Measurements from ENCODE around the gene ADORA1. TPM values are rescaled to one million over a fixed set of nuclear protein-coding genes. Genes with fewer than 3 reads are reported as not detected.

Gene ADORA1
- total and polyA plus RNA-seq, 2 of the 4 experiments (the other 2 are of a cell fraction), result 0.36 to 0.56 TPM

DNA sequence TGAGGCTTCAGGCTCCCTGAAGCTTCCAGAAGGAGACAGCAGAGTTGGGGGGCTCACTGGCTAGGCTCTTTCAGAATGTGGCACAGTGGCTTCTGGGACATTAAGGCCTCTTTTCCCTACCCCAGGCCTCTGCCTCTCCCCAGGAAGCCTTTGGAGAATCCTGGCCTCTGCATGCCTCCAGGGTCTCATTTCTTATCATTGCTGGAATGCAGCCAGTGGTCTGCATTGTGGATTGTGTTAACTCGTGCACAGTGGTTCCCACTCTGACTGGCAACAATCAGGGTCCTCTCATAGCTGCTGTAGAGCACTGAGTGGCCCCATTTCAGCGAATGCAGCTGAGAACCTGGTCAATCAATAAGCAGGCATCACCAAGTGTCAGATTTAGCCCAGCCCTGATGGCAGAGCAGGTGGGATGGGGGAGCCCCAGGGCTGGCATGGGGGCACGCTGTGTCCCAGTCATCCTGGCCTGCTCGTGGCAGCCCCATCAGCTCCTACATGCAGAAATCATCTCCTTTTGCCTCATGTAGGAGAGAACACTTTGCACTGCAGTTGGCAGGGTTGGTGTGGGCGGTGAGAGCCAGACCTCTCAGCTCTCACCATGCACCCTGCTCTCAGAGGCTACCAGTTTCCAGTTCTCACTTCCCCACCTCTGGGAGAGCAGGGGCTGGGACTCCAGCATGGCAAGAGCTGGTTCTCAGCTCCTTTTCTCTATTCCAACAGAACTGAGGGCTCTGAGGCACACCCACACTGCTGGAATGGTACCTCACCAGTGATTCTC, 13.4 kb downstream of the ADORA1 start:
- H2BK5ac ChIP-seq (ENCODE audit: low read depth, low read length, poor library complexity, severe bottlenecking), result no peak overlapping the region
- WGBS, 2 experiments (ENCODE audit: extremely low coverage in 2 of 2, insufficient read length in 1 of 2), result 60% methylated on average over 1 of the region's 5 CpGs; no CpG with 5 or more reads in 1 of the 2 experiments
- no peaks in the 10 kb centered on the region for H3K9me1 ChIP-seq (ENCODE audit: insufficient read depth, low read length)
- CTCF ChIA-PET, result interaction anchor here (0.6 kb wide), 1 partner anchor 16 kb away, joined by 3 read pairs; no protein-coding TSS in a partner anchor
- DNase-seq (no peak), ATAC-seq (ENCODE audit: low read depth) (no peak)
- H4K8ac ChIP-seq (ENCODE audit: low read depth in 2 of 2, low read length in 2 of 2), result no peak overlapping the region
- no peak overlapping the region for H3K27ac ChIP-seq (ENCODE audit: insufficient read depth, low read length)
- H4K20me1 ChIP-seq (ENCODE audit: insufficient read depth, low read length), result no peaks in the 10 kb centered on the region
- H2BK15ac ChIP-seq (ENCODE audit: low read depth, low read length), result no peak overlapping the region
- H3K9ac ChIP-seq (ENCODE audit: low read depth, low read length), result no peak overlapping the region
- no peaks in the 10 kb centered on the region for H3K79me1 ChIP-seq (ENCODE audit: low read depth in 1 of 2, low read length in 2 of 2)
- H2BK20ac ChIP-seq (ENCODE audit: low read depth, low read length), result no peak overlapping the region
- no peak overlapping the region for H4K91ac ChIP-seq (ENCODE audit: insufficient read depth, low read depth, low read length)
- H3K4me1 ChIP-seq (ENCODE audit: control insufficient read depth, insufficient read depth, low read length), result no peaks in the 10 kb centered on the region; the same call in 1 of the 2 replicates
- H3K56ac ChIP-seq (ENCODE audit: extremely low read depth, insufficient read depth, low read length), result no peak overlapping the region
- H3K14ac ChIP-seq (replicated peaks; ENCODE audit: low read depth, low read length), result no peak overlapping the region
- H2AFZ ChIP-seq (replicated peaks; ENCODE audit: low read length, poor library complexity), result no peak overlapping the region
- TF ChIP-seq BHLHE40 (IDR thresholded peaks at IDR 0.05; ENCODE audit: low read depth, low read length), result no peak
- no peak for TF ChIP-seq NFE2L2 (IDR thresholded peaks at IDR 0.05; ENCODE audit: low read depth, low read length)
- TF ChIP-seq RFX5 (IDR thresholded peaks at IDR 0.05; ENCODE audit: low read depth, low read length), result no peak
- no peak for TF ChIP-seq RAD21 (IDR thresholded peaks at IDR 0.05; ENCODE audit: low read length)
- TF ChIP-seq SMC3 (IDR thresholded peaks at IDR 0.05; ENCODE audit: low read depth, low read length), result no peak
- no peak for TF ChIP-seq CEBPB (IDR thresholded peaks at IDR 0.05; ENCODE audit: low read depth, low read length)
- TF ChIP-seq, protein P1, sequence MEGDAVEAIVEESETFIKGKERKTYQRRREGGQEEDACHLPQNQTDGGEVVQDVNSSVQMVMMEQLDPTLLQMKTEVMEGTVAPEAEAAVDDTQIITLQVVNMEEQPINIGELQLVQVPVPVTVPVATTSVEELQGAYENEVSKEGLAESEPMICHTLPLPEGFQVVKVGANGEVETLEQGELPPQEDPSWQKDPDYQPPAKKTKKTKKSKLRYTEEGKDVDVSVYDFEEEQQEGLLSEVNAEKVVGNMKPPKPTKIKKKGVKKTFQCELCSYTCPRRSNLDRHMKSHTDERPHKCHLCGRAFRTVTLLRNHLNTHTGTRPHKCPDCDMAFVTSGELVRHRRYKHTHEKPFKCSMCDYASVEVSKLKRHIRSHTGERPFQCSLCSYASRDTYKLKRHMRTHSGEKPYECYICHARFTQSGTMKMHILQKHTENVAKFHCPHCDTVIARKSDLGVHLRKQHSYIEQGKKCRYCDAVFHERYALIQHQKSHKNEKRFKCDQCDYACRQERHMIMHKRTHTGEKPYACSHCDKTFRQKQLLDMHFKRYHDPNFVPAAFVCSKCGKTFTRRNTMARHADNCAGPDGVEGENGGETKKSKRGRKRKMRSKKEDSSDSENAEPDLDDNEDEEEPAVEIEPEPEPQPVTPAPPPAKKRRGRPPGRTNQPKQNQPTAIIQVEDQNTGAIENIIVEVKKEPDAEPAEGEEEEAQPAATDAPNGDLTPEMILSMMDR (conservative IDR thresholded peaks at IDR 0.05; ENCODE audit: low read depth, low read length), result no peak
- H2AK5ac ChIP-seq (ENCODE audit: low read depth, low read length), result no peak overlapping the region
- no peak overlapping the region for H2BK120ac ChIP-seq (ENCODE audit: low read depth, low read length)
- H3K9me3 ChIP-seq (ENCODE audit: control insufficient read depth, insufficient read depth, low read length), result peaks cover 2% of the 10 kb centered on the region; the same call in 1 of the 2 replicates
- H3K36me3 ChIP-seq (ENCODE audit: control insufficient read depth, insufficient read depth, low read length), result no peaks in the 10 kb centered on the region
- POLR2A ChIA-PET (ENCODE audit: unreplicated experiment), result no interaction called here
- no TSS peak for BruUV-seq (replicated peaks)
- intact Hi-C loops (cut with micrococcal nuclease) (no loop called here), in situ Hi-C loops (cut with MboI; ENCODE audit: low sequenced_read_pairs) (no loop called here), dilution Hi-C loops (cut with HindIII; ENCODE audit: low sequenced_read_pairs, unreplicated experiment) (no loop called here)
- no peak overlapping the region for H3K18ac ChIP-seq (ENCODE audit: low read depth, low read length)
- H3K4ac ChIP-seq (ENCODE audit: low read depth, low read length), result no peak overlapping the region
- H3K23ac ChIP-seq (ENCODE audit: low read depth, low read length), result no peak overlapping the region
- H2AK9ac ChIP-seq (replicated peaks; ENCODE audit: low read depth, low read length, poor library complexity), result no peak overlapping the region
- H3K27me3 ChIP-seq (ENCODE audit: control insufficient read depth, insufficient read depth, low read length), result peaks cover 43% of the 10 kb centered on the region
- no peak overlapping the region for H3K4me3 ChIP-seq (ENCODE audit: insufficient read depth, low read depth, low read length)
- no peak overlapping the region for H4K5ac ChIP-seq (ENCODE audit: low read depth, low read length)
- no peak overlapping the region for H3K4me2 ChIP-seq (ENCODE audit: low read depth, low read length)

All from IMR-90 (cell line).